OCI-LY3 (cell line): ENCODE measurements around the gene CFAP221.

Source experiments
- CTCF ChIP-seq: fragments of 200-600, 300-600 bp; sonication (generic); IDR thresholded peaks from 2 replicates; pipeline ENCODE4 v1.5.1; 2014; ENCODE audit warnings: antibody characterized with exemption, low read length, low read depth
- EZH2phosphoT487 ChIP-seq: fragments of 200-600 bp; shearing (Covaris generic); IDR thresholded peaks from 2 replicates; pipeline ENCODE4 v1.6.1; 2018; ENCODE audit warnings: antibody characterized with exemption, mixed run types, low read depth

GRCh38 chr2:119544939-119545475 lies 758 bp downstream of the CFAP221 start:
- no peak for TF ChIP-seq CTCF
- no peak for TF ChIP-seq EZH2phosphoT487
